HepG2 (cell line): ENCODE measurements around the gene ADIRF. TPM values are rescaled to one million over a fixed set of nuclear protein-coding genes. Genes with fewer than 3 reads are reported as not detected.

Source experiments
- ATAC-seq: fragments of 200-7000 bp; cut with Tn5 transposase; 3 replicates; pipeline ENCODE4 v1.9.1; 2020; ENCODE audit warnings: mild to moderate bottlenecking, moderate library complexity
- BruUV-seq: library from RNA; stranded (reverse); fragments of 400-500 nt; replicated peaks from 2 replicates; lab custom pipeline; 2021; lab: Mats Ljungman, UMichigan
- CTCF ChIA-PET: fragments of 300-600 bp; formaldehyde crosslinking; extraction: SDS; loops from one replicate; lab custom pipeline; 2021; ENCODE audit warnings: low total read pairs, inconsistent platforms, low intra/inter-chr PET ratio; lab: Yijun Ruan, JAX
- POLR2A ChIA-PET: fragments of 350-600 bp; sonication (Branson Sonifier 250); formaldehyde crosslinking; loops from one replicate; lab custom pipeline; 2020; ENCODE audit warnings: antibody characterized with exemption, inconsistent platforms; lab: Yijun Ruan, JAX
- DNase-seq: peaks from one replicate; pipeline ENCODE4 v3.0.0-alpha.2; 2015; ENCODE audit warnings: low spot score
- FAIRE-seq: peaks from 3 replicates; lab custom pipeline; 2011; peaks lifted over from hg19 to GRCh38; lab: Jason Lieb, UNC
- H2AFZ ChIP-seq: one replicate; pipeline ENCODE4 v1.6.1; 2011; ENCODE audit warnings: low read length, inconsistent platforms
- H3K27ac ChIP-seq: fragments of 300-600 bp; 3 replicates; pipeline ENCODE4 v1.8.0; 2011; ENCODE audit warnings: mixed run types, mild to moderate bottlenecking, mixed read lengths, low read length, inconsistent platforms; ENCODE audit not compliant: insufficient read depth; ENCODE audit errors: extremely low read length
- H3K27me3 ChIP-seq, 2 experiments: fragments of 200-600 bp in 1 of 2; 2 replicates in 1 of 2; 3 replicates in 1 of 2; pipeline versions ENCODE4 v1.6.0 to v1.8.0; 2011; ENCODE audit warnings: low read length in 2 of 2, mild to moderate bottlenecking in 2 of 2, moderate library complexity in 2 of 2, inconsistent platforms in 1 of 2; ENCODE audit not compliant: insufficient read depth in 2 of 2, control insufficient read depth in 1 of 2
- H3K36me3 ChIP-seq, 2 experiments: fragments of 200-600 bp in 1 of 2; replicated peaks in 1 of 2; 2 replicates in 1 of 2; 3 replicates in 1 of 2; pipeline versions ENCODE4 v1.5.1 to v1.8.0; 2011; ENCODE audit warnings: low read length in 2 of 2, inconsistent platforms in 1 of 2; ENCODE audit not compliant: insufficient read depth in 2 of 2, control insufficient read depth in 1 of 2
- H3K4me1 ChIP-seq: 2 replicates; pipeline ENCODE4 v1.5.1; 2012; ENCODE audit warnings: low read length, inconsistent platforms; ENCODE audit not compliant: insufficient read depth
- H3K4me2 ChIP-seq: 2 replicates; pipeline ENCODE4 v1.6.0; 2011; ENCODE audit warnings: low read depth, low read length, inconsistent platforms
- H3K4me3 ChIP-seq, 3 experiments: fragments of 200-600 bp in 1 of 3; sonication (generic), shearing (Covaris generic) in 1 of 3; replicated peaks in 1 of 3; 2 replicates each; pipeline ENCODE4 v1.5.1; 2011 to 2016; ENCODE audit warnings: low read length in 3 of 3, inconsistent platforms in 2 of 3, low read depth in 2 of 3, mild to moderate bottlenecking in 2 of 3, control low read depth in 1 of 3, mixed read lengths in 1 of 3; ENCODE audit not compliant: insufficient read depth in 1 of 3
- H3K79me2 ChIP-seq: one replicate; pipeline ENCODE4 v1.6.1; 2011; ENCODE audit warnings: low read length, inconsistent platforms; ENCODE audit not compliant: insufficient read depth
- H3K9ac ChIP-seq: 2 replicates; pipeline ENCODE4 v1.6.0; 2011; ENCODE audit warnings: mild to moderate bottlenecking, low read depth, low read length, inconsistent platforms; ENCODE audit not compliant: insufficient read depth
- H3K9me3 ChIP-seq: 2 replicates; pipeline ENCODE4 v1.5.1; 2012; ENCODE audit warnings: mild to moderate bottlenecking, low read length
- H4K20me1 ChIP-seq: 2 replicates; pipeline ENCODE4 v1.6.0; 2011; ENCODE audit warnings: inconsistent platforms, mild to moderate bottlenecking, low read length, moderate library complexity; ENCODE audit not compliant: insufficient read depth
- SMAD3 ChIP-seq: sonication (generic); formaldehyde crosslinking; IDR thresholded peaks from 2 replicates; pipeline ENCODE4 v1.4.0; 2020; ENCODE audit warnings: missing genetic modification reagents
- ZNF292 ChIP-seq: sonication (generic); formaldehyde crosslinking; IDR thresholded peaks from 2 replicates; pipeline ENCODE4 v1.8.1; 2022; ENCODE audit warnings: mild to moderate bottlenecking, low read depth, missing genetic modification reagents, borderline replicate concordance
- ZNF629 ChIP-seq: sonication (generic); formaldehyde crosslinking; conservative IDR thresholded peaks from 2 replicates; pipeline ENCODE4 v1.5.0; 2020; ENCODE audit warnings: missing genetic modification reagents
- ZNF670 ChIP-seq: sonication (generic); formaldehyde crosslinking; IDR thresholded peaks from 2 replicates; pipeline ENCODE4 v1.8.0; 2022; ENCODE audit warnings: mild to moderate bottlenecking, missing genetic modification reagents, borderline replicate concordance
- ZNF768 ChIP-seq: sonication (generic); formaldehyde crosslinking; IDR thresholded peaks from 2 replicates; pipeline ENCODE4 v1.4.0; 2020; ENCODE audit warnings: missing genetic modification reagents
- WGBS: methylation state at CpG from one replicate; pipeline ENCODE4 v1.1.6; 2017; ENCODE audit warnings: low lambda C conversion rate; 5-methylcytosine and 5-hydroxymethylcytosine counted together
- in situ Hi-C: cut with HindIII; loops from 2 replicates; pipeline ENCODE4 v1.10.0; 2017; ENCODE audit warnings: low pct_unique_long_range_greater_than_20kb; ENCODE audit not compliant: extremely low pct_ligation_motif_present
- intact Hi-C: fragments of 100-400 bp; cut with micrococcal nuclease; formaldehyde crosslinking; loops from one replicate; pipeline ENCODE4 v1.10.0; 2022; ENCODE audit not compliant: unreplicated experiment
- polyA plus RNA-seq, 8 experiments: library from polyadenylated mRNA; depleted of rRNA in 3 of 8; stranded (reverse) in 7 of 8; unstranded in 1 of 8; fragments of >200 nt; fragmentation: Illumina TruSeq in 4 of 8; extraction: Trizol in 4 of 8; gene quantifications; 2 replicates each; pipeline versions ENCODE4 v1.2.1 to v1.2.3, GENCODE V29; 2011 to 2016; ENCODE audit warnings: low read depth in 4 of 8, missing spikeins in 1 of 8, mixed read lengths in 1 of 8; ENCODE audit not compliant: insufficient read depth in 1 of 8
- total RNA-seq, 5 experiments: library from RNA; depleted of rRNA; stranded (reverse); fragments of >200 nt; fragmentation: Illumina TruSeq; extraction: Trizol; gene quantifications; 2 replicates each; pipeline ENCODE4 v1.2.3, GENCODE V29; 2016; ENCODE audit warnings: low read depth in 1 of 5
- TF ChIP-seq, protein P1 (sequence below): IDR thresholded peaks from 2 replicates; pipeline ENCODE4 v1.6.1; 2016; ENCODE audit warnings: mild to moderate bottlenecking, missing biosample characterization, missing genetic modification reagents

Gene ADIRF
- total and polyA plus RNA-seq, 2 of the 13 experiments (the other 11 are each of a cell fraction or from before 2014, with no cell fraction given) = 0.13 to 0.40 TPM

GRCh38 chr10:86956195-86956847, 12.0 kb upstream of the ADIRF start:
- FAIRE-seq = no peak
- Histone ChIP-seq H3K79me2 (no peaks in the 10 kb centered on the region), H3K36me3 (no peaks in the 10 kb centered on the region), H4K20me1 (no peaks in the 10 kb centered on the region), H3K9ac (no peak overlapping the region), H3K27me3 (peaks cover 7 to 58% of the 10 kb centered on the region in 2 experiments), H3K4me1 (peaks cover 59% of the 10 kb centered on the region), H3K4me2 (no peak overlapping the region), H3K27ac (no peak overlapping the region), H3K4me3 (no peak overlapping the region), H3K9me3 (no peaks in the 10 kb centered on the region), H2AFZ (no peak overlapping the region)
- WGBS = 47% methylated on average over 3 of the region's 7 CpGs
- ChIA-PET POLR2A (no interaction called here), CTCF (no interaction called here)
- in situ Hi-C loops (no loop called here), intact Hi-C loops (no loop called here)
- no peak for DNase-seq
- no peak for ATAC-seq
- TF ChIP-seq ZNF670 (CRISPR knock-in tag) (no peak), SMAD3 (CRISPR knock-in tag) (no peak), ZNF768 (CRISPR knock-in tag) (peak; percentile 95)
- TF ChIP-seq, protein P1, sequence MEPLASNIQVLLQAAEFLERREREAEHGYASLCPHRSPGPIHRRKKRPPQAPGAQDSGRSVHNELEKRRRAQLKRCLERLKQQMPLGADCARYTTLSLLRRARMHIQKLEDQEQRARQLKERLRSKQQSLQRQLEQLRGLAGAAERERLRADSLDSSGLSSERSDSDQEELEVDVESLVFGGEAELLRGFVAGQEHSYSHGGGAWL (CRISPR knock-in tag) = no peak
- no TSS peak for BruUV-seq

DNA sequence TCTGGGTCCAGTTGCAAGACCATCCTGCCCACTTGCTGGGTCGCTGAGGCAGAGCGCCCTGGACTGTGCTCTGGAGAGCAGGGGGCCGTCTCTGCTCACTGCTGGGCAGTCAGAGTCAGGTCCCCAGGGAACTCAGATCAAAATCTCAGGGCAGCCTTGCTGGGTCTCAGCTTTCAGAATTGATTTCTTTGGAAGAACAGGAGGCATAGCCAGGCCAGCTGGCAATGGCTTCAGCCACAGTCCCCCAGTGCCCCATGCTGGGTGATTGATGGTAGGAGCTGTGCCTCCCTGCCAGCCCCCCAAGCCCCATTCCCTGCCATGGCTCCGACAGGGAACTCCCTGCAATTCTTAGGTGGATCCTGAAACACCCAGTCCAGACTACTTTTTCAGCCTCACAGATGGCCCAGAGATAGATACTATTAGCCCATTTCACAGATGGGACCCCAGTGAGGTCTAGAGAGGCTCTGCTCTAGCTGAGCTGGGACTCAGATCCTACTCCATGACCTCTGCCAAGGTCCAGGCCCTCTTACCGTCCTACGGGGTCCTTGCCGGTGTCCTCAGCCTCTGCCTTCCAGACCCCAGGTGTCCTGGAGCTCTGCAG, 11.3 kb upstream of the ADIRF start:
- Histone ChIP-seq H3K4me2 (no peak overlapping the region), H3K27ac (no peak overlapping the region), H3K36me3 (no peaks in the 10 kb centered on the region), H3K9me3 (no peaks in the 10 kb centered on the region), H3K79me2 (no peaks in the 10 kb centered on the region), H3K4me1 (peaks cover 59% of the 10 kb centered on the region), H4K20me1 (no peaks in the 10 kb centered on the region), H3K9ac (no peak overlapping the region), H3K27me3 (peaks cover 7 to 65% of the 10 kb centered on the region in 2 experiments), H3K4me3 (no peak overlapping the region), H2AFZ (no peak overlapping the region)
- intact Hi-C loops (no loop called here), in situ Hi-C loops (no loop called here)
- BruUV-seq = no TSS peak
- ATAC-seq = no peak
- ChIA-PET CTCF (no interaction called here), POLR2A (no interaction called here)
- no peak for FAIRE-seq
- TF ChIP-seq ZNF629 (CRISPR knock-in tag) = peak; percentile 61
- TF ChIP-seq ZNF292 = no peak
- no peak for DNase-seq
- WGBS = 55% methylated on average over 4 of the region's 7 CpGs
